Sigmoid colon (tissue), 7 donors: ENCODE results near the gene IL22RA2. TPM values are rescaled to one million over a fixed set of nuclear protein-coding genes. Genes with fewer than 3 reads are reported as not detected.

Source experiments
- DNase-seq: peaks from one replicate; pipeline ENCODE4 v3.0.0-alpha.2; 2019
- H3K27ac ChIP-seq, 4 donors: fragments of 200-600 bp; sonication (generic); one replicate each; pipeline ENCODE4 v1.5.1; 2016 to 2019; ENCODE audit warnings: mild to moderate bottlenecking in 1 of 4
- H3K27me3 ChIP-seq, 3 donors: fragments of 200-600 bp; sonication (generic); one replicate each; pipeline ENCODE4 v1.5.1; 2019; ENCODE audit warnings: mild to moderate bottlenecking in 1 of 3
- H3K36me3 ChIP-seq, 4 donors: fragments of 200-600 bp; sonication (generic); one replicate each; pipeline ENCODE4 v1.5.1; 2016 to 2019
- H3K4me1 ChIP-seq, 4 donors: fragments of 200-600 bp; sonication (generic); one replicate each; pipeline ENCODE4 v1.5.1; 2017 to 2019
- H3K4me3 ChIP-seq, 4 donors: fragments of 200-600 bp; sonication (generic); one replicate each; pipeline ENCODE4 v1.5.1; 2017 to 2019; ENCODE audit warnings: mild to moderate bottlenecking in 2 of 4, moderate library complexity in 1 of 4
- H3K9me3 ChIP-seq, 4 donors: fragments of 200-600 bp in 3 of 4; sonication (generic) in 3 of 4; one replicate each; pipeline versions ENCODE4 v1.5.1 to v1.6.1; 2013 to 2019
- CTCF ChIP-seq, 4 experiments: fragments of 450-650 bp in 3 of 4; fragments of 200-600 bp in 1 of 4; IDR thresholded peaks; one replicate each; pipeline ENCODE4 v1.5.1; 2016 to 2019; ENCODE audit warnings: antibody characterized with exemption in 4 of 4, mild to moderate bottlenecking in 3 of 4, moderate library complexity in 2 of 4
- EP300 ChIP-seq, 4 donors: sonication (generic); formaldehyde crosslinking; IDR thresholded peaks; one replicate each; pipeline ENCODE4 v1.6.1; 2017; ENCODE audit warnings: antibody characterized with exemption in 4 of 4
- POLR2A ChIP-seq, 2 donors: fragments of 450-650 bp; IDR thresholded peaks; one replicate each; pipeline ENCODE4 v1.6.1; 2016; ENCODE audit warnings: antibody characterized with exemption in 2 of 2, mild to moderate bottlenecking in 2 of 2, moderate library complexity in 2 of 2
- POLR2AphosphoS5 ChIP-seq, 4 donors: sonication (generic); formaldehyde crosslinking; IDR thresholded peaks; one replicate each; pipeline ENCODE4 v1.6.1; 2017; ENCODE audit warnings: antibody characterized with exemption in 4 of 4
- whole genome bisulfite sequencing, 2 donors: extraction: QIAGEN DNeasy Blood & Tissue Kit; methylation state at CpG; one replicate each; pipeline ENCODE4 v1.1.7; 2013; 5-methylcytosine and 5-hydroxymethylcytosine counted together
- intact Hi-C: fragments of 100-400 bp; cut with DNase I; formaldehyde crosslinking; loops from one replicate; pipeline ENCODE4 v1.15.1; 2023
- polyA plus RNA-seq, 3 donors: library from polyadenylated mRNA; stranded (reverse); fragments of 200-250 nt; gene quantifications; one replicate each; pipeline ENCODE4 v1.2.3, GENCODE V29; 2013
- total RNA-seq, 4 donors: library from RNA; depleted of rRNA; stranded (reverse); fragments of >200 nt; gene quantifications; one replicate each; pipeline ENCODE4 v1.1.0, GENCODE V29; 2016
- donor health status: healthy with polysubstance abuse.
- donor health status: Bipolar disorder and iron deficiency.
- donor health status: healthy.

The IL22RA2 gene
- total and polyA plus RNA-seq, 7 donors, result 0.35 TPM; not detected in 6

- WGBS, 2 donors, result 34 to 66% methylated on average over 1 of the region's 1 CpG
- Histone ChIP-seq H3K4me1 (peaks cover 0 to 24% (median 19%) of the 10 kb centered on the region in 4 donors), H3K9me3 (no peaks in the 10 kb centered on the region), H3K36me3 (peaks cover 0 to 58% (median 17%) of the 10 kb centered on the region in 4 donors), H3K4me3 (no peak overlapping the region), H3K27ac (no peak overlapping the region), H3K27me3 (no peaks in the 10 kb centered on the region)
- DNase-seq, result no peak
- intact Hi-C loops, result no loop called here
- TF ChIP-seq CTCF (IDR thresholded peaks at IDR 0.05), result no peak
- TF ChIP-seq POLR2AphosphoS5 (IDR thresholded peaks at IDR 0.05), result no peak
- no peak for TF ChIP-seq POLR2A (IDR thresholded peaks at IDR 0.05)
- TF ChIP-seq EP300 (IDR thresholded peaks at IDR 0.05), result no peak
Observed at GRCh38 chr6:137206577-137206976, 33.1 kb upstream of the IL22RA2 start.

GRCh38 chr6:137203256-137203655 is 29.8 kb upstream of the IL22RA2 start:
- H3K4me1 ChIP-seq, result peaks cover 0 to 6% (median 0%) of the 10 kb centered on the region in 4 donors
- TF ChIP-seq POLR2A (IDR thresholded peaks at IDR 0.05) (no peak), EP300 (IDR thresholded peaks at IDR 0.05) (no peak), CTCF (IDR thresholded peaks at IDR 0.05) (no peak), POLR2AphosphoS5 (IDR thresholded peaks at IDR 0.05) (no peak)
- H3K9me3 ChIP-seq, result no peaks in the 10 kb centered on the region
- no peak overlapping the region for H3K27ac ChIP-seq
- no peaks in the 10 kb centered on the region for H3K27me3 ChIP-seq
- DNase-seq, result no peak
- H3K36me3 ChIP-seq, result peaks cover 0 to 86% (median 31%) of the 10 kb centered on the region in 4 donors
- intact Hi-C loops, result no loop called here
- H3K4me3 ChIP-seq, result no peak overlapping the region
- 95 to 99% methylated on average over 2 of the region's 2 CpGs for WGBS, 2 donors

- H3K4me1 ChIP-seq, result peaks cover 0 to 6% (median 0%) of the 10 kb centered on the region in 4 donors
- 90 to 93% methylated on average over 6 of the region's 6 CpGs for WGBS, 2 donors
- H3K27me3 ChIP-seq, result no peaks in the 10 kb centered on the region
- H3K9me3 ChIP-seq, result no peaks in the 10 kb centered on the region
- intact Hi-C loops, result no loop called here
- no peak overlapping the region for H3K27ac ChIP-seq
- no peak for TF ChIP-seq POLR2AphosphoS5 (IDR thresholded peaks at IDR 0.05)
- no peak for TF ChIP-seq EP300 (IDR thresholded peaks at IDR 0.05)
- TF ChIP-seq POLR2A (IDR thresholded peaks at IDR 0.05), result no peak
- TF ChIP-seq CTCF (IDR thresholded peaks at IDR 0.05), result no peak
- DNase-seq, result no peak
- H3K4me3 ChIP-seq, result no peak overlapping the region
- peaks cover 0 to 95% (median 36%) of the 10 kb centered on the region in 4 donors for H3K36me3 ChIP-seq
Observed at GRCh38 chr6:137202078-137202477, 28.6 kb upstream of the IL22RA2 start.

- intact Hi-C loops, result no loop called here
- Histone ChIP-seq H3K27me3 (no peaks in the 10 kb centered on the region), H3K4me3 (no peak overlapping the region), H3K4me1 (peaks cover 0 to 6% (median 0%) of the 10 kb centered on the region in 4 donors), H3K9me3 (no peaks in the 10 kb centered on the region), H3K36me3 (peaks cover 0 to 88% (median 34%) of the 10 kb centered on the region in 4 donors), H3K27ac (no peak overlapping the region)
- WGBS, 2 donors, result 95 to 99% methylated on average over 1 of the region's 1 CpG
- TF ChIP-seq EP300 (IDR thresholded peaks at IDR 0.05), result no peak
- no peak for TF ChIP-seq POLR2A (IDR thresholded peaks at IDR 0.05)
- TF ChIP-seq POLR2AphosphoS5 (IDR thresholded peaks at IDR 0.05), result no peak
- TF ChIP-seq CTCF (IDR thresholded peaks at IDR 0.05), result no peak
- DNase-seq, result no peak
Observed at GRCh38 chr6:137201006-137201405, 27.6 kb upstream of the IL22RA2 start.

- 59 to 84% methylated on average over 4 of the region's 4 CpGs for WGBS, 2 donors
- intact Hi-C loops, result no loop called here
- Histone ChIP-seq H3K27me3 (no peaks in the 10 kb centered on the region), H3K27ac (no peak overlapping the region), H3K4me1 (peaks cover 0 to 3% (median 0%) of the 10 kb centered on the region in 4 donors), H3K9me3 (no peaks in the 10 kb centered on the region), H3K4me3 (no peak overlapping the region), H3K36me3 (peaks cover 0 to 81% (median 28%) of the 10 kb centered on the region in 4 donors)
- no peak for TF ChIP-seq POLR2AphosphoS5 (IDR thresholded peaks at IDR 0.05)
- TF ChIP-seq EP300 (IDR thresholded peaks at IDR 0.05), result no peak
- no peak for TF ChIP-seq CTCF (IDR thresholded peaks at IDR 0.05)
- no peak for TF ChIP-seq POLR2A (IDR thresholded peaks at IDR 0.05)
- no peak for DNase-seq
Observed at GRCh38 chr6:137200288-137200687, 26.8 kb upstream of the IL22RA2 start.
